B cell (primary cell): ENCODE results near the gene ZNF44. TPM values are rescaled to one million over a fixed set of nuclear protein-coding genes. Genes with fewer than 3 reads are reported as not detected.

Experiments
- ATAC-seq: fragments of 200-7000 bp; cut with Tn5 transposase; one replicate; pipeline ENCODE4 v1.10.0; 2021; ENCODE audit warnings: low read depth, mild to moderate bottlenecking, moderate number of reproducible peaks, moderate library complexity
- CTCF ChIA-PET: fragments of 350-600 bp; sonication (Branson Sonifier 250); formaldehyde crosslinking; loops from one replicate; lab custom pipeline; 2021; ENCODE audit warnings: antibody characterized with exemption, inconsistent platforms; lab: Charles Lee
- POLR2A ChIA-PET: fragments of 350-600 bp; sonication (Branson Sonifier 250); formaldehyde crosslinking; loops from one replicate; lab custom pipeline; 2021; ENCODE audit warnings: antibody characterized with exemption; lab: Charles Lee
- DNase-seq: peaks from one replicate; pipeline ENCODE4 v3.0.0; 2013
- H2AFZ ChIP-seq: 2 replicates; pipeline ENCODE4 v1.6.1; 2012; ENCODE audit warnings: mild to moderate bottlenecking, low read depth, low read length; ENCODE audit not compliant: insufficient read depth, poor library complexity, severe bottlenecking
- H3K27ac ChIP-seq, 2 donors: 1 replicate in 1 of 2; 2 replicates in 1 of 2; pipeline ENCODE4 v1.5.1; 2012 to 2013; ENCODE audit warnings: low read length in 2 of 2, mild to moderate bottlenecking in 2 of 2, moderate library complexity in 1 of 2
- H3K27me3 ChIP-seq, 4 experiments: fragments of 200-600 bp in 1 of 4; sonication (generic) in 1 of 4; replicated peaks in 1 of 4; 1 replicate in 2 of 4; 2 replicates in 2 of 4; pipeline versions ENCODE4 v1.6.1 to v1.7.0; 2013 to 2016; ENCODE audit warnings: low read length in 3 of 4, mild to moderate bottlenecking in 2 of 4, mixed read lengths in 1 of 4, moderate library complexity in 1 of 4; ENCODE audit not compliant: insufficient read depth in 4 of 4, control insufficient read depth in 3 of 4; ENCODE audit errors: control extremely low read depth in 1 of 4
- H3K36me3 ChIP-seq, 2 experiments: replicated peaks in 1 of 2; 1 replicate in 1 of 2; 2 replicates in 1 of 2; pipeline versions ENCODE4 v1.6.1 to v1.7.1; 2013; ENCODE audit warnings: low read length in 1 of 2; ENCODE audit not compliant: insufficient read depth in 2 of 2, control insufficient read depth in 1 of 2; ENCODE audit errors: control extremely low read depth in 1 of 2, extremely low read depth in 1 of 2
- H3K4me1 ChIP-seq, 2 donors: fragments of 200-600 bp in 1 of 2; sonication (generic) in 1 of 2; 1 replicate in 1 of 2; 2 replicates in 1 of 2; pipeline versions ENCODE4 v1.5.1 to v1.6.1; 2013 to 2017; ENCODE audit warnings: low read length in 2 of 2; ENCODE audit not compliant: control insufficient read depth in 2 of 2, insufficient read depth in 2 of 2
- H3K4me2 ChIP-seq: replicated peaks from 2 replicates; pipeline ENCODE3; 2012; ENCODE audit warnings: mild to moderate bottlenecking, low read depth, low read length; ENCODE audit not compliant: poor library complexity, severe bottlenecking
- H3K4me3 ChIP-seq, 5 experiments: fragments of 200-600 bp in 1 of 5; sonication (generic) in 1 of 5; 1 replicate in 3 of 5; 2 replicates in 2 of 5; pipeline versions ENCODE4 v1.5.1 to v1.7.0; 2011 to 2016; ENCODE audit warnings: low read length in 4 of 5, mild to moderate bottlenecking in 4 of 5, low read depth in 2 of 5, control low read depth in 1 of 5, moderate library complexity in 1 of 5; ENCODE audit not compliant: insufficient read depth in 1 of 5; ENCODE audit errors: control extremely low read depth in 1 of 5, extremely low read depth in 1 of 5
- H3K79me2 ChIP-seq: fragments of 200-600 bp; sonication (generic); one replicate; pipeline ENCODE4 v1.6.0; 2016; ENCODE audit warnings: low read length; ENCODE audit not compliant: control insufficient read depth, insufficient read depth
- H3K9ac ChIP-seq: fragments of 200-600 bp; sonication (generic); 2 replicates; pipeline ENCODE4 v1.6.1; 2017; ENCODE audit warnings: mild to moderate bottlenecking, low read length, moderate library complexity
- H3K9me3 ChIP-seq, 3 donors: one replicate each; pipeline versions ENCODE4 v1.6.1 to v1.7.1; 2013; ENCODE audit warnings: low read length in 2 of 3; ENCODE audit not compliant: control insufficient read depth in 2 of 3, insufficient read depth in 1 of 3; ENCODE audit errors: control extremely low read depth in 1 of 3
- H4K20me1 ChIP-seq: 2 replicates; pipeline ENCODE4 v1.6.0; 2012; ENCODE audit warnings: mild to moderate bottlenecking, low read length; ENCODE audit not compliant: insufficient read depth, control insufficient read depth, poor library complexity, severe bottlenecking
- H3K27ac Mint-ChIP-seq: one replicate; pipeline ENCODE4 v1.8.0; 2021; ENCODE audit warnings: mixed read lengths
- H3K27me3 Mint-ChIP-seq: one replicate; pipeline ENCODE4 v1.8.0; 2021; ENCODE audit warnings: mixed read lengths
- H3K4me1 Mint-ChIP-seq: one replicate; pipeline ENCODE4 v1.8.0; 2021; ENCODE audit warnings: mixed read lengths
- H3K4me3 Mint-ChIP-seq: one replicate; pipeline ENCODE4 v1.8.0; 2021; ENCODE audit warnings: mixed read lengths
- H3K9me3 Mint-ChIP-seq: one replicate; pipeline ENCODE4 v1.8.0; 2022; ENCODE audit warnings: mixed read lengths; ENCODE audit not compliant: insufficient read depth
- CTCF ChIP-seq: fragments of 200-600 bp; IDR thresholded peaks from one replicate; pipeline ENCODE4 v1.8.0; 2022; ENCODE audit warnings: antibody characterized with exemption, mild to moderate bottlenecking
- EZH2 ChIP-seq: IDR thresholded peaks from 2 replicates; pipeline ENCODE4 v1.6.1; 2012; ENCODE audit warnings: borderline replicate concordance, low read depth, mild to moderate bottlenecking, moderate library complexity, low read length; ENCODE audit not compliant: insufficient read depth, poor library complexity, severe bottlenecking
- WGBS: methylation state at CpG from one replicate; pipeline ENCODE4 v1.1.5; 2013; ENCODE audit warnings: missing lambda C conversion rate; ENCODE audit not compliant: insufficient coverage; 5-methylcytosine and 5-hydroxymethylcytosine counted together
- intact Hi-C: fragments of 100-400 bp; cut with micrococcal nuclease; formaldehyde crosslinking; loops from one replicate; pipeline ENCODE4 v1.10.0; 2022
- polyA plus RNA-seq: library from polyadenylated mRNA; depleted of rRNA; stranded (reverse); fragments of >200 nt; gene quantifications from 2 replicates; pipeline ENCODE4 v1.2.3, GENCODE V29; 2012
- total RNA-seq, 2 donors: library from RNA; stranded (reverse); fragments of 120-200 nt in 1 of 2; gene quantifications; 1 replicate in 1 of 2; 2 replicates in 1 of 2; pipeline versions ENCODE4 v1.2.3 to v1.2.4, GENCODE V29; 2013 to 2022

Gene ZNF44
- total and polyA plus RNA-seq, 2 donors (not counting 1 experiment from before 2014, with no cell fraction given): 11.3 to 28.0 TPM

GRCh38 chr19:12333162-12334159 lies 38.8 kb upstream of the ZNF44 start, which contains the start of gene ZNF563:
ZNF563 (minus strand) TSS chr19:12333633; CDS start chr19:12333482, 151 bp downstream.
- WGBS: 3% methylated on average over 54 of the region's 55 CpGs
- peaks cover 37% of the 10 kb centered on the region for H3K4me1 Mint-ChIP-seq
- H3K79me2 ChIP-seq: peaks cover 17% of the 10 kb centered on the region
- no peaks in the 10 kb centered on the region for H3K27me3 ChIP-seq
- H3K27me3 Mint-ChIP-seq: no peaks in the 10 kb centered on the region
- peak within 1 kb of the TSS; percentile 88 for H3K4me3 Mint-ChIP-seq
- H3K36me3 ChIP-seq: no peaks in the 10 kb centered on the region
- peak within 1 kb of the TSS; percentile 84 for H2AFZ ChIP-seq
- no peaks in the 10 kb centered on the region for H3K9me3 ChIP-seq
- peak within 1 kb of the TSS; percentile 53 to 97 (median 83) for H3K4me3 ChIP-seq
- H3K27ac ChIP-seq: peak within 1 kb of the TSS; percentile 76 to 86
- peak; percentile 95 for DNase-seq
- no peaks in the 10 kb centered on the region for H4K20me1 ChIP-seq
- CTCF ChIA-PET: interaction anchor here (0.6 to 1.2 kb wide), 8 partner anchors 14 to 535 kb away, joined by 3 to 4 read pairs (median 3); partner anchors contain the start of genes ZNF136, ZNF442 and ZNF491
- ATAC-seq: peak; percentile 92
- TF ChIP-seq CTCF (no peak), EZH2 (no peak)
- H3K4me1 ChIP-seq: peaks cover 30 to 35% of the 10 kb centered on the region in 2 donors
- H3K27ac Mint-ChIP-seq: peak within 1 kb of the TSS; percentile 95
- H3K9ac ChIP-seq: peak within 1 kb of the TSS; percentile 82
- no peaks in the 10 kb centered on the region for H3K9me3 Mint-ChIP-seq
- H3K4me2 ChIP-seq: peak within 1 kb of the TSS; percentile 90
- POLR2A ChIA-PET: interaction anchor here (0.5 to 2.9 kb wide), 12 partner anchors 32 to 557 kb away, joined by 3 to 21 read pairs (median 4); partner anchors contain the start of genes GCDH, ZNF136, ZNF44 and ZNF442
- intact Hi-C loops: loop anchor here (1.0 to 2.0 kb wide), 7 partner anchors 13 to 171 kb away; partner anchors contain the start of genes ZNF136, ZNF44, ZNF442 and ZNF443
